Measurements from ENCODE around the gene LRFN4. TPM values are rescaled to one million over a fixed set of nuclear protein-coding genes. Genes with fewer than 3 reads are reported as not detected.

LRFN4 gene
- polyA plus RNA-seq, 3 donors, result 11.7 to 13.3 (median 13.2) TPM

DNA sequence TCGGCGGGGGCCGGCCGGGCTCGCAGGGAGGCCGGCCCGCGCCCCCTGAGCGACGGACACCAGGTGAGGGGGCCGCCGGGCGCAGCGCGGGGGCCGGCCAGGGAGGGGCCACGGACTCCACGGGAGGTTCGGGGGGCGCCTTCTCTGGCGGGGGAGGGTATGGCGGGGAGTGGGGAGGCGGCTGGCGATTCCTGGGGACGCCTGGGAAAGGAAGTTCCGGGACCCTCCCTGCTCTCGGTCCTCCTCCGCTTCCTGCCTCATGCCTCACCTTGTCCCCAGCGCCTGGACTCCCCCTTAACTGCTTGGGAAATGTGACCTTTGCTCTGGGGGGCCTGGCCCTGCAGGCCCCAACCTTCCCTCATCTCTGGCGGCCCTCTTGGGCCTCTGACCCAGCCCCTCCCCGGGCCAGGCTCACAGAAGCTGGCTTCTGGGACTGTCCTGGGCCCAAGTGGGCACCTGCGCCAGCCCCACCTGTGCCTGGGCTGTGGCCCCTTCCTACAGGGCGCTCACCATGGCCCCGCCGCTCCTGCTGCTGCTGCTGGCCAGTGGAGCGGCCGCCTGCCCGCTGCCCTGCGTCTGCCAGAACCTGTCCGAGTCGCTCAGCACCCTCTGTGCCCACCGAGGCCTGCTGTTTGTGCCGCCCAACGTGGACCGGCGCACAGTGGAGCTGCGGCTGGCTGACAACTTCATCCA is 516 bp downstream of the LRFN4 start:
- no peak for DNase-seq (ENCODE audit: low read depth in 3 of 3, low spot score in 2 of 3)

DNA sequence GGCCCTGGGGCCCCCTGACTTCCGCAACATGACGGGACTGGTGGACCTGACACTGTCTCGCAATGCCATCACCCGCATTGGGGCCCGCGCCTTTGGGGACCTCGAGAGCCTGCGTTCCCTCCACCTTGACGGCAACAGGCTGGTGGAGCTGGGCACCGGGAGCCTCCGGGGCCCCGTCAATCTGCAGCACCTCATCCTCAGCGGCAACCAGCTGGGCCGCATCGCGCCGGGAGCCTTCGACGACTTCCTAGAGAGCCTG is 992 bp downstream of the LRFN4 start:
- no peak for DNase-seq (ENCODE audit: low read depth in 3 of 3, low spot score in 2 of 3)

DNA sequence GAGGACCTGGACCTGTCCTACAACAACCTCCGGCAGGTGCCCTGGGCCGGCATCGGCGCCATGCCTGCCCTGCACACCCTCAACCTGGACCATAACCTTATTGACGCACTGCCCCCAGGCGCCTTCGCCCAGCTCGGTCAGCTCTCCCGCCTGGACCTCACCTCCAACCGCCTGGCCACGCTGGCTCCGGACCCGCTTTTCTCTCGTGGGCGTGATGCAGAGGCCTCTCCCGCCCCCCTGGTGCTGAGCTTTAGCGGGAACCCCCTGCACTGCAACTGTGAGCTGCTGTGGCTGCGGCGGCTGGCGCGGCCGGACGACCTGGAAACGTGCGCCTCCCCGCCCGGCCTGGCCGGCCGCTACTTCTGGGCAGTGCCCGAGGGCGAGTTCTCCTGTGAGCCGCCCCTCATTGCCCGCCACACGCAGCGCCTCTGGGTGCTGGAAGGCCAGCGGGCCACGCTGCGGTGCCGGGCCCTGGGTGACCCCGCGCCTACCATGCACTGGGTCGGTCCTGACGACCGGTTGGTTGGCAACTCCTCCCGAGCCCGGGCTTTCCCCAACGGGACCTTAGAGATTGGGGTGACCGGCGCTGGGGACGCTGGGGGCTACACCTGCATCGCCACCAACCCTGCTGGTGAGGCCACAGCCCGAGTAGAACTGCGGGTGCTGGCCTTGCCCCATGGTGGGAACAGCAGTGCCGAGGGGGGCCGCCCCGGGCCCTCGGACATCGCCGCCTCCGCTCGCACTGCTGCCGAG is 1.5 kb downstream of the LRFN4 start:
- no peak for DNase-seq (ENCODE audit: low read depth in 3 of 3, low spot score in 2 of 3)

- DNase-seq (ENCODE audit: low read depth in 3 of 3, low spot score in 2 of 3), result no peak
These were observed 2.2 kb downstream of the LRFN4 start for GRCh38 chr11:66858939-66859685.

DNA sequence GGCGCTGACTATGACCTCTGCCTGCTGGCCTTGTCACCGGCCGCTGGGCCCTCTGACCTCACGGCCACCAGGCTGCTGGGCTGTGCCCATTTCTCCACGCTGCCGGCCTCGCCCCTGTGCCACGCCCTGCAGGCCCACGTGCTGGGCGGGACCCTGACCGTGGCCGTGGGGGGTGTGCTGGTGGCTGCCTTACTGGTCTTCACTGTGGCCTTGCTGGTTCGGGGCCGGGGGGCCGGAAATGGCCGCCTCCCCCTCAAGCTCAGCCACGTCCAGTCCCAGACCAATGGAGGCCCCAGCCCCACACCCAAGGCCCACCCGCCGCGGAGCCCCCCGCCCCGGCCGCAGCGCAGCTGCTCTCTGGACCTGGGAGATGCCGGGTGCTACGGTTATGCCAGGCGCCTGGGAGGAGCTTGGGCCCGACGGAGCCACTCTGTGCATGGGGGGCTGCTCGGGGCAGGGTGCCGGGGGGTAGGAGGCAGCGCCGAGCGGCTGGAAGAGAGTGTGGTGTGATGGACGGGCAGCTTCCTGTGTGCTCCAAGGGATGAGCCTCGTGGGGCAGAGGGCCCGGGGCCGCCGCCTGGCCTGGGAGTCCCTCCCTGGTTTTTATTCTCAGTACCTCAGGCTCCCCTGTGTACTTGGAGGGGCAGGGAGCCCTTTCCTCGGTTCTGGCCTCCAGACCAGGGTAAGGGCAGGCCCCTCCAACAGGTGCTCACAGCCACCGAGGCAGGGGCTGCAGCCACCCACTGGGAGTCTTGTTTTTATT is 3.0 kb downstream of the LRFN4 start:
- no peak for DNase-seq (ENCODE audit: low read depth in 3 of 3, low spot score in 2 of 3)

- DNase-seq (ENCODE audit: low read depth in 3 of 3, low spot score in 2 of 3), result no peak
These were observed 3.6 kb downstream of the LRFN4 start for GRCh38 chr11:66860449-66860831.

GRCh38 chr11:66861038-66861773 is 4.3 kb downstream of the LRFN4 start:
- DNase-seq (ENCODE audit: low read depth in 3 of 3, low spot score in 2 of 3), result no peak

- DNase-seq (ENCODE audit: low read depth in 3 of 3, low spot score in 2 of 3), result no peak
These were observed 5.1 kb downstream of the LRFN4 start for GRCh38 chr11:66861774-66862558.

DNA sequence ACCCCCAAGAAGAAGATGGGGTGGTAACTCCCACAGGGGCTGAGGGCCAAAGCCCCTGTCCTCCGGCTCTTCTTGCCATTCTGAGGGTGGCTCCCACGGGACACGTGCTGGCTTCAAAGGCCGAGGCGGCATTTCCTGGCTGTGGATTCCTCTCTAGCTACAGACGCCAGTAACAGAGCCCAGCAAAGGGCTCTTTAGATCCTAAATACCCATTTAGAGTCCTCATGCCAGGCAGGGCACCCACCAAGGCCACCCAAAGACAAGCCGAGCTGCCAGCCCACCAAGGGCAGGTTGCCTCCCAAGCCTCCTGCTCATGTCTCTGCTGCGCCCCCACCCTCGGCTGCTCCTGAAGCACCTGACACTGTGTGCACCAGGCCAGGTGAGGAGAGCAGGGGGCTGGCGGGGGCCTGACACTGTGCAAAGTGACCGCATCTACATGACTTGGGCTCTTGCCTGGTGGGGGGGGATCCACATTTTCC is 5.7 kb downstream of the LRFN4 start:
- no peak for DNase-seq (ENCODE audit: low read depth in 3 of 3, low spot score in 2 of 3)

DNA sequence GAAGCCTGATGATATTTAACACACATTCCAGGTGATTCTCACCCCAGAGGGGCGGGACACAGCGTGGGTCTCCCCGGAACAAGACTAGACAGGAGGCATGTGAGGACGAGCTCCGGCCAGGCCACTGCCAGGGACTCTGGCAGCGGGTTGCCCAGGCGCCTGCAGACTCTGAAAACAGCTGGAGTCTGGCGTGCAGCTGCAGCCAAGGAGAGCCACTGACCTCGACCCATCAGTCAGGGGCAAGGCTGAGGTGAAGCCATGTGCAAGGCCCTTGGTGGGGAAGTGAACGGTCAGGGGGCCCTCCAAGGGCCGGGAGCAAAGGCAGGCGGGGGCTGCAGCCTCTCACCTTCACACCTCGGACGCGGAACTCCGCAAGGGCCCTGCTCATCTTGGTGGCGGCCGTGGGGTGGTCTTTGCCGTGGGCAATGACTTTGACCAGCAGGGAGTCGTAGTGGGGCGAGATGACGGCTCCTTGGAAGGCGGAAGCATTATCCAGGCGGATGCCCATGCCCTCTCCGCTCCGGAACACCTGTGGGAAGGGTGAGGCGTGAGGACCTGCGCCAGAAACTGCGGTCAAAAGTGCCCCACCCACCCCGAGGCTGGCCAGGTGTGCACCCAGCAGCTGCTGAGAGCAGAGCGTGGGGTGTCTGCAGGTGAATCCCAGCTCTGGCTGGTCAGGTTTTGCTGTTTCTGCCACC is 6.7 kb downstream of the LRFN4 start:
- DNase-seq (ENCODE audit: low read depth in 3 of 3, low spot score in 2 of 3), result no peak

GRCh38 chr11:66864172-66864901 is 7.5 kb downstream of the LRFN4 start:
- no peak for DNase-seq (ENCODE audit: low read depth in 3 of 3, low spot score in 2 of 3)

DNA sequence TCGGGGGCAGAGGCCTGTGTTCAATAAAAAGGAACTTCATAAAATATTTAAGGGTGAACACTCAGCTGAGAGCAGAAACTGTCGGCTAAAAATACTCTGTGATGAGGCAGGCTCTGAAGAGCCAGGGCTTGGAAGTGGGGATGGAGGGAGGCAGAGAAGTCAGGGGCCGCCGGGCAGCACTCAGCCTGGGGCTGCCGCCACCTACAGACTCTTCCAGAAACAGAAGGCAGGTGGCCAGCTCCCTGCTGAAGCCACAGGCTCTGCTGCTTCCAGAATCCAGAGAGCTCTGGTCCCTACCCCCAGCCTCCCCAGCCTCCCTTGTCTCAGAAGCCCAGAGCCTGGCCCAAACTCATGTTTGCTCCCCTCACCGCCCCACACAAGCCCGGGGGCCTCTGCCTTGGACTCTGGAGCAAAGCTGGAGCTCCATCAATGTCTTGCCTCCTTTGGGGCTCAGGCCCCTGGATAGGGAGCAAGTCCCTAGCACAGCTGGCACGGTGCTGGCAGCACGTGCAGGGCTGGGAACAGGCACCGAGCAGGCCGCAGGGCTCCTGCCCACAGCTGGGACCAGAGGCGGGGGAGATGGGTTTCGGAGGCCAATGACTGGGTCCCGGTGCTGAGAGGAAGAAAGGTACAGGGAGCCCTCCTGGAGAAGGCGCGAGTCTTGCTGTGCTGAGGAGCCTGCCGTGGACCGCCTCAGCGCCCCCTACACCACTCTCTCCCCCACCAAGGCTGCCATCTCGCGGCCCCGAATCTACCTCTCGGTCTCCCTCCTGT is 8.2 kb downstream of the LRFN4 start:
- DNase-seq (ENCODE audit: low read depth in 3 of 3, low spot score in 2 of 3), result no peak

DNA sequence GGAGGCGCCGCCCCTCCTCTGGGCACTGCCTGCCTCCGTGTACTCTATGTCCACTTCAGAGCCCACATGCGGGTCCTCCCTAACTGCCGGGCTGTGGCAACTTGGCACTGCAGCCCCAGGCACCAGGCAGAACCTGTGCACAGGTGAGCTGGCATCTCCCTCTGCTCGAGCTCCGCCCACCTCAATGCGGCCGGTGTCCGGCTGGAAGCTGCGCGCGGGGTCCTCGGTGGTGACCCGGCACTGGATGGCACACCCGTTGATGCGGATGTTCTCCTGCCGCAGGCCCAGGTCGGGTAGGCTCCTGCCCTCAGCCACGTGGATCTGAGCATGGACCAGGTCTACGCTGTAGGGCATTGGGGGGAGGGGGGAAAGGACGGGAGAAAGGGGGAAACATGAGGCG is 9.1 kb downstream of the LRFN4 start:
- no peak for DNase-seq (ENCODE audit: low read depth in 3 of 3, low spot score in 2 of 3)

GRCh38 chr11:66866511-66866986 is 9.7 kb downstream of the LRFN4 start:
- DNase-seq (ENCODE audit: low read depth in 3 of 3, low spot score in 2 of 3), result no peak

- DNase-seq (ENCODE audit: low read depth in 3 of 3, low spot score in 2 of 3), result no peak
These were observed 10.7 kb downstream of the LRFN4 start for GRCh38 chr11:66867425-66868040.

DNA sequence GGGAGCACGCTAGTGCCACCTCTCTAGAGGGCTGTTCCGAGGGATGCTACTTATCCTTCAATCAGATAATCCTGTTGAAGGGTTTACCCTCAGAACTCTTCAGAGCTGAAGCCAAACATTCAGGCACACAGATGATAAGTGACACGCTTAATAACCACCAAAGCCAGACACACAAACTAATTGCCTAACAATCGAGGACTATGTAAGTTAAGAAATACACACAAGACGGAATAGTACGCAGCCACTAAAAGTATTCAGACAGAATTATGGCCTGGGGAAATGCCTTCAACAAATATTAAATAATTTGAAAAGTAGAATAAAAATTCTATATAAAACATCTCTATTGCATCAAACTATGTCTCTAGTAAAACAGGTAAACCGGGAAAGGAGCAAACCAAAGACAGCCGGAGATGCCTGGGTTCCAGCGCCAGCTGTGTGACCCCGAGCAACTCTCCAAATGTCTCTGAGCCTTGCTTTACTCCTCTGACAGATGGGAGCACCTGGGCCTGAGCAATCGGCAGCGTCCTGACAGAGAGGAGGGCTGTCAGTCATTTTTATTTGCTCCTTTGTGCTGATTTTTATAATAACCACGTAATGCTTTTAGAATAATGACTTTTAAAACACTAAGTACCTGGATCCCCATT is 11.3 kb downstream of the LRFN4 start:
- no peak for DNase-seq (ENCODE audit: low read depth in 3 of 3, low spot score in 2 of 3)

Measured in right renal cortex interstitium (tissue), 3 donors.